A549 (cell line): ENCODE results near the gene BRCA2. TPM values are rescaled to one million over a fixed set of nuclear protein-coding genes. Genes with fewer than 3 reads are reported as not detected.

Experiments
- ATAC-seq, 2 experiments: fragments of 200-7000 bp in 1 of 2; fragments of >200 bp in 1 of 2; cut with Nextera tagmentation in 1 of 2; cut with Tn5 transposase in 1 of 2; 3 replicates each; pipeline versions ENCODE4 v1.8.0 to v1.9.1; 2018 to 2020; ENCODE audit warnings: mild to moderate bottlenecking in 1 of 2, moderate library complexity in 1 of 2
- CTCF ChIA-PET: fragments of 300-600 bp; sonication (Branson Sonifier 250); formaldehyde crosslinking; extraction: SDS; loops from one replicate; lab custom pipeline; 2021; ENCODE audit warnings: antibody characterized with exemption, inconsistent platforms; lab: Yijun Ruan, JAX
- POLR2A ChIA-PET: fragments of 350-600 bp; formaldehyde crosslinking; extraction: SDS; loops from one replicate; lab custom pipeline; 2021; ENCODE audit warnings: antibody characterized with exemption, inconsistent platforms; lab: Yijun Ruan, JAX
- DNase-seq, 2 experiments: peaks; one replicate each; pipeline versions ENCODE4 v3.0.0 to v3.0.0-alpha.2; 2011 to 2016; ENCODE audit warnings: low read depth in 1 of 2, low spot score in 1 of 2
- FAIRE-seq: peaks from 2 replicates; lab custom pipeline; 2011; peaks lifted over from hg19 to GRCh38; lab: Jason Lieb, UNC
- H3K27ac ChIP-seq, 2 experiments: fragments of >200 bp; sonication (Bioruptor Twin); formaldehyde crosslinking; 3 replicates each; pipeline ENCODE4 v1.5.1; 2016 to 2017
- H3K4me1 ChIP-seq: fragments of >200 bp; sonication (Bioruptor Twin); formaldehyde crosslinking; 3 replicates; pipeline ENCODE4 v1.6.1; 2016
- H3K4me2 ChIP-seq: fragments of >200 bp; sonication (Bioruptor Twin); formaldehyde crosslinking; 3 replicates; pipeline ENCODE4 v1.6.1; 2016
- H3K4me3 ChIP-seq: fragments of >200 bp; sonication (Bioruptor Twin); formaldehyde crosslinking; 3 replicates; pipeline ENCODE4 v1.5.1; 2016
- H3K9me3 ChIP-seq: fragments of >200 bp; sonication (Bioruptor Twin); formaldehyde crosslinking; 3 replicates; pipeline ENCODE4 v1.6.1; 2016
- BHLHE40 ChIP-seq: IDR thresholded peaks from 2 replicates; pipeline ENCODE4 v1.6.1; 2012; ENCODE audit warnings: low read depth, low read length, inconsistent platforms
- CEBPB ChIP-seq, 2 experiments: fragments of >200 bp in 1 of 2; sonication (Bioruptor Twin) in 1 of 2; formaldehyde crosslinking in 1 of 2; IDR thresholded peaks; 2 replicates each; pipeline ENCODE4 v1.6.1; 2012 to 2016
- FOSB ChIP-seq: fragments of 250-450 bp; sonication (Bioruptor Pico); IDR thresholded peaks from 2 replicates; pipeline ENCODE4 v1.5.0; 2020; ENCODE audit warnings: mild to moderate bottlenecking, moderate library complexity
- HDAC2 ChIP-seq: fragments of 200-600 bp; sonication (generic); IDR thresholded peaks from 2 replicates; pipeline ENCODE4 v1.6.1; 2016
- HOXA7 ChIP-seq: fragments of 250-450 bp; sonication (Bioruptor Pico); IDR thresholded peaks from 2 replicates; pipeline ENCODE4 v1.5.0; 2020; ENCODE audit warnings: mild to moderate bottlenecking, moderate library complexity
- HOXB13 ChIP-seq: fragments of 250-450 bp; sonication (Bioruptor Pico); IDR thresholded peaks from 2 replicates; pipeline ENCODE4 v1.5.0; 2020; ENCODE audit warnings: low read depth, mild to moderate bottlenecking, moderate library complexity
- HOXB5 ChIP-seq: fragments of 250-450 bp; sonication (Bioruptor Pico); IDR thresholded peaks from 2 replicates; pipeline ENCODE4 v1.5.0; 2020; ENCODE audit warnings: mild to moderate bottlenecking, moderate library complexity
- MAFK ChIP-seq: fragments of 450-650 bp; IDR thresholded peaks from 2 replicates; pipeline ENCODE4 v1.6.1; 2014; ENCODE audit not compliant: partially characterized antibody
- RAD21 ChIP-seq, 2 experiments: fragments of >200 bp in 1 of 2; sonication (Bioruptor Twin) in 1 of 2; formaldehyde crosslinking in 1 of 2; IDR thresholded peaks in 1 of 2; conservative IDR thresholded peaks in 1 of 2; 2 replicates in 1 of 2; 3 replicates in 1 of 2; pipeline ENCODE4 v1.6.1; 2012 to 2018; ENCODE audit warnings: inconsistent platforms in 1 of 2
- RARB ChIP-seq: fragments of 250-450 bp; sonication (Bioruptor Pico); IDR thresholded peaks from 2 replicates; pipeline ENCODE4 v1.8.0; 2021; ENCODE audit warnings: mild to moderate bottlenecking, moderate library complexity
- RCOR1 ChIP-seq: fragments of 150-350 bp; IDR thresholded peaks from 2 replicates; pipeline ENCODE4 v1.6.1; 2014; ENCODE audit warnings: antibody characterized with exemption, low read length, low read depth
- RNF2 ChIP-seq: fragments of 200-600 bp; sonication (generic); IDR thresholded peaks from 2 replicates; pipeline ENCODE4 v1.6.1; 2016; ENCODE audit warnings: low read depth, mild to moderate bottlenecking, antibody characterized with exemption, moderate library complexity, borderline replicate concordance
- SMC3 ChIP-seq: fragments of >200 bp; sonication (Bioruptor Twin); formaldehyde crosslinking; IDR thresholded peaks from 3 replicates; pipeline ENCODE4 v1.6.1; 2018; ENCODE audit warnings: inconsistent platforms
- TFCP2L1 ChIP-seq: fragments of 250-450 bp; sonication (Bioruptor Pico); IDR thresholded peaks from 2 replicates; pipeline ENCODE4 v1.5.0; 2021; ENCODE audit warnings: mild to moderate bottlenecking
- ZNF302 ChIP-seq: fragments of 250-450 bp; sonication (Bioruptor Pico); IDR thresholded peaks from 2 replicates; pipeline ENCODE4 v1.9.0; 2021; ENCODE audit warnings: inconsistent platforms, mild to moderate bottlenecking, moderate library complexity
- ZSCAN20 ChIP-seq: fragments of 250-450 bp; sonication (Bioruptor Pico); IDR thresholded peaks from 2 replicates; pipeline ENCODE4 v1.8.0; 2022; ENCODE audit warnings: mild to moderate bottlenecking, moderate library complexity
- WGBS: methylation state at CpG from one replicate; pipeline ENCODE4 v1.1.6; 2017; ENCODE audit errors: missing lambda C conversion rate; 5-methylcytosine and 5-hydroxymethylcytosine counted together
- polyA plus RNA-seq, 4 experiments: library from polyadenylated mRNA; depleted of rRNA in 3 of 4; stranded (reverse); fragments of >200 nt; fragmentation: RNase III in 1 of 4; extraction: RNeasy Plus Mini Kit Qiagen cat#74134 plus additional on column Dnase treatment in 1 of 4; gene quantifications; 2 replicates in 3 of 4; 3 replicates in 1 of 4; pipeline ENCODE4 v1.2.3, GENCODE V29; 2011 to 2017
- TF ChIP-seq, protein P1 (sequence below): fragments of 150-350 bp; IDR thresholded peaks from 2 replicates; pipeline ENCODE4 v1.6.1; 2014; ENCODE audit warnings: low read depth, mild to moderate bottlenecking, low read length
- TF ChIP-seq, protein P2 (sequence below): IDR thresholded peaks from 2 replicates; pipeline ENCODE4 v1.6.1; 2012
- TF ChIP-seq, protein P3 (sequence below): fragments of >200 bp; sonication (Bioruptor Twin); formaldehyde crosslinking; IDR thresholded peaks from 3 replicates; pipeline ENCODE4 v1.6.1; 2016
- TF ChIP-seq, protein P4 (sequence below): IDR thresholded peaks from 2 replicates; pipeline ENCODE4 v1.6.1; 2012
- TF ChIP-seq, protein P5 (sequence below): fragments of 250-450 bp; sonication (Bioruptor Pico); IDR thresholded peaks from 2 replicates; pipeline ENCODE4 v1.5.0; 2021; ENCODE audit warnings: mild to moderate bottlenecking, moderate library complexity, borderline replicate concordance
- TF ChIP-seq, protein P6 (sequence below): fragments of 450-650 bp; IDR thresholded peaks from 2 replicates; pipeline ENCODE4 v1.6.1; 2014; ENCODE audit warnings: antibody characterized with exemption
- TF ChIP-seq, protein P7 (sequence below): fragments of >200 bp; sonication (Bioruptor Twin); formaldehyde crosslinking; IDR thresholded peaks from 3 replicates; pipeline ENCODE4 v1.5.1; 2016

BRCA2 gene
- polyA plus RNA-seq, 2 of the 4 experiments (the other 2 are of a cell fraction), result 2.6 to 4.6 TPM

DNA sequence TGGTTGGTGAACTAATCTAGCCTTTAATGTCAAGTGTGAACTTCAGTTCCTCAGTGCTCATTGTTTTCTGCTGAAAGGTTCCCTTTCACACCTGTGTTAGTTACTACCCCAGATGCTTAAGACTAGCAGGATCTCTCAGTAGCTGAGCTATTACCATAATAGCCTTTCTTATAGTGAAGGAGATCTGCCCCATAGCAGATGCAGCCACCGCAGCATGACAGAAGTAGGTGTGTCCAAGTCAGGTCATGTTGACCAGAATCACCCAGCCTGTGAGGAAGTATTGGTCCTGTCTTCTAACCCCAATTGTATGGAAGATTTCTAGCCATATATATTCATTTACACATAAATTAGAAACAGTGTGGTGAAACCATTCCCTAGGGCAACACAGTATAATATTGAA lies 37.5 kb upstream of the BRCA2 start:
- H3K4me1 ChIP-seq, result no peaks in the 10 kb centered on the region
- no peak overlapping the region for H3K4me2 ChIP-seq
- no peak for ATAC-seq
- no peak overlapping the region for H3K4me3 ChIP-seq
- 93% methylated on average over 1 of the region's 1 CpG for WGBS
- no peak for DNase-seq
- FAIRE-seq, result no peak
- CTCF ChIA-PET, result no interaction called here
- no peak for TF ChIP-seq HOXA7
- TF ChIP-seq, protein P1, sequence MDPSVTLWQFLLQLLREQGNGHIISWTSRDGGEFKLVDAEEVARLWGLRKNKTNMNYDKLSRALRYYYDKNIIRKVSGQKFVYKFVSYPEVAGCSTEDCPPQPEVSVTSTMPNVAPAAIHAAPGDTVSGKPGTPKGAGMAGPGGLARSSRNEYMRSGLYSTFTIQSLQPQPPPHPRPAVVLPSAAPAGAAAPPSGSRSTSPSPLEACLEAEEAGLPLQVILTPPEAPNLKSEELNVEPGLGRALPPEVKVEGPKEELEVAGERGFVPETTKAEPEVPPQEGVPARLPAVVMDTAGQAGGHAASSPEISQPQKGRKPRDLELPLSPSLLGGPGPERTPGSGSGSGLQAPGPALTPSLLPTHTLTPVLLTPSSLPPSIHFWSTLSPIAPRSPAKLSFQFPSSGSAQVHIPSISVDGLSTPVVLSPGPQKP, result no peak
- TF ChIP-seq HOXB13 (CRISPR knock-in tag), result no peak
- TF ChIP-seq CEBPB (IDR thresholded peaks at IDR 0.05), result no peak
- TF ChIP-seq FOSB (CRISPR knock-in tag), result no peak
- H3K27ac ChIP-seq, result no peak overlapping the region
- POLR2A ChIA-PET, result no interaction called here
- H3K9me3 ChIP-seq, result no peaks in the 10 kb centered on the region

DNA sequence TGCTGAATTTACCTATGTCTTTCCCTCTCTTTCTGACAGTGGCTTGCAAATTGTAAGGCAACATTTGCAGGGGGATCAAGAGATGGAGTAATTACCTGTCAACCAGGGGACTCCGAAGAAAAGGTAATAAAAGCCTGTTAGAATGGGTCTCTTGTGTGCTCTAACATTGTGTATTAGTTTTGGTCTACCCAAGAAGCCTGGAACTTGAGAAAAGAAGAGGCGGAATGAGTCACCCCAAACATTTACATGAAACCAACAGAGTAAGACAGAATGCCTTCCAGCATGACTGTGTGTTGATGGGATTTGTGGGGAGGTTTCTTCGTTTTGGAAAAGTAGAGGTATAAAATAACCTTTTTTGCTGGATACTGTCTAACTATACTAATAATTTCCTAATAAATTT lies 36.9 kb upstream of the BRCA2 start:
- DNase-seq, result no peak
- H3K9me3 ChIP-seq, result no peaks in the 10 kb centered on the region
- TF ChIP-seq ZSCAN20, result no peak
- no peak for TF ChIP-seq ZNF302
- TF ChIP-seq, protein P2, sequence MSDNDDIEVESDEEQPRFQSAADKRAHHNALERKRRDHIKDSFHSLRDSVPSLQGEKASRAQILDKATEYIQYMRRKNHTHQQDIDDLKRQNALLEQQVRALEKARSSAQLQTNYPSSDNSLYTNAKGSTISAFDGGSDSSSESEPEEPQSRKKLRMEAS, result no peak
- no peak for TF ChIP-seq MAFK
- no peak for TF ChIP-seq HOXB5 (CRISPR knock-in tag)
- TF ChIP-seq BHLHE40, result no peak
- TF ChIP-seq, protein P3, sequence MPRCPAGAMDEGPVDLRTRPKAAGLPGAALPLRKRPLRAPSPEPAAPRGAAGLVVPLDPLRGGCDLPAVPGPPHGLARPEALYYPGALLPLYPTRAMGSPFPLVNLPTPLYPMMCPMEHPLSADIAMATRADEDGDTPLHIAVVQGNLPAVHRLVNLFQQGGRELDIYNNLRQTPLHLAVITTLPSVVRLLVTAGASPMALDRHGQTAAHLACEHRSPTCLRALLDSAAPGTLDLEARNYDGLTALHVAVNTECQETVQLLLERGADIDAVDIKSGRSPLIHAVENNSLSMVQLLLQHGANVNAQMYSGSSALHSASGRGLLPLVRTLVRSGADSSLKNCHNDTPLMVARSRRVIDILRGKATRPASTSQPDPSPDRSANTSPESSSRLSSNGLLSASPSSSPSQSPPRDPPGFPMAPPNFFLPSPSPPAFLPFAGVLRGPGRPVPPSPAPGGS, result no peak
- no peak for TF ChIP-seq RARB (CRISPR knock-in tag)
- TF ChIP-seq TFCP2L1 (CRISPR knock-in tag), result no peak
- no peak for TF ChIP-seq RAD21 (conservative IDR thresholded peaks at IDR 0.05 in 1 of 2, IDR thresholded peaks at IDR 0.05 in 1 of 2)
- no peak for TF ChIP-seq RCOR1
- TF ChIP-seq, protein P4, sequence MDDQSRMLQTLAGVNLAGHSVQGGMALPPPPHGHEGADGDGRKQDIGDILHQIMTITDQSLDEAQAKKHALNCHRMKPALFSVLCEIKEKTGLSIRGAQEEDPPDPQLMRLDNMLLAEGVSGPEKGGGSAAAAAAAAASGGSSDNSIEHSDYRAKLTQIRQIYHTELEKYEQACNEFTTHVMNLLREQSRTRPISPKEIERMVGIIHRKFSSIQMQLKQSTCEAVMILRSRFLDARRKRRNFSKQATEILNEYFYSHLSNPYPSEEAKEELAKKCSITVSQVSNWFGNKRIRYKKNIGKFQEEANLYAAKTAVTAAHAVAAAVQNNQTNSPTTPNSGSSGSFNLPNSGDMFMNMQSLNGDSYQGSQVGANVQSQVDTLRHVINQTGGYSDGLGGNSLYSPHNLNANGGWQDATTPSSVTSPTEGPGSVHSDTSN, result no peak
- no peak for TF ChIP-seq SMC3
- TF ChIP-seq, protein P5, sequence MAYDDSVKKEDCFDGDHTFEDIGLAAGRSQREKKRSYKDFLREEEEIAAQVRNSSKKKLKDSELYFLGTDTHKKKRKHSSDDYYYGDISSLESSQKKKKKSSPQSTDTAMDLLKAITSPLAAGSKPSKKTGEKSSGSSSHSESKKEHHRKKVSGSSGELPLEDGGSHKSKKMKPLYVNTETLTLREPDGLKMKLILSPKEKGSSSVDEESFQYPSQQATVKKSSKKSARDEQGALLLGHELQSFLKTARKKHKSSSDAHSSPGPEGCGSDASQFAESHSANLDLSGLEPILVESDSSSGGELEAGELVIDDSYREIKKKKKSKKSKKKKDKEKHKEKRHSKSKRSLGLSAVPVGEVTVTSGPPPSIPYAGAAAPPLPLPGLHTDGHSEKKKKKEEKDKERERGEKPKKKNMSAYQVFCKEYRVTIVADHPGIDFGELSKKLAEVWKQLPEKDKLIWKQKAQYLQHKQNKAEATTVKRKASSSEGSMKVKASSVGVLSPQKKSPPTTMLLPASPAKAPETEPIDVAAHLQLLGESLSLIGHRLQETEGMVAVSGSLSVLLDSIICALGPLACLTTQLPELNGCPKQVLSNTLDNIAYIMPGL (CRISPR knock-in tag), result no peak
- TF ChIP-seq, protein P6, sequence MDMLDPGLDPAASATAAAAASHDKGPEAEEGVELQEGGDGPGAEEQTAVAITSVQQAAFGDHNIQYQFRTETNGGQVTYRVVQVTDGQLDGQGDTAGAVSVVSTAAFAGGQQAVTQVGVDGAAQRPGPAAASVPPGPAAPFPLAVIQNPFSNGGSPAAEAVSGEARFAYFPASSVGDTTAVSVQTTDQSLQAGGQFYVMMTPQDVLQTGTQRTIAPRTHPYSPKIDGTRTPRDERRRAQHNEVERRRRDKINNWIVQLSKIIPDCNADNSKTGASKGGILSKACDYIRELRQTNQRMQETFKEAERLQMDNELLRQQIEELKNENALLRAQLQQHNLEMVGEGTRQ, result no peak
- TF ChIP-seq, protein P7, sequence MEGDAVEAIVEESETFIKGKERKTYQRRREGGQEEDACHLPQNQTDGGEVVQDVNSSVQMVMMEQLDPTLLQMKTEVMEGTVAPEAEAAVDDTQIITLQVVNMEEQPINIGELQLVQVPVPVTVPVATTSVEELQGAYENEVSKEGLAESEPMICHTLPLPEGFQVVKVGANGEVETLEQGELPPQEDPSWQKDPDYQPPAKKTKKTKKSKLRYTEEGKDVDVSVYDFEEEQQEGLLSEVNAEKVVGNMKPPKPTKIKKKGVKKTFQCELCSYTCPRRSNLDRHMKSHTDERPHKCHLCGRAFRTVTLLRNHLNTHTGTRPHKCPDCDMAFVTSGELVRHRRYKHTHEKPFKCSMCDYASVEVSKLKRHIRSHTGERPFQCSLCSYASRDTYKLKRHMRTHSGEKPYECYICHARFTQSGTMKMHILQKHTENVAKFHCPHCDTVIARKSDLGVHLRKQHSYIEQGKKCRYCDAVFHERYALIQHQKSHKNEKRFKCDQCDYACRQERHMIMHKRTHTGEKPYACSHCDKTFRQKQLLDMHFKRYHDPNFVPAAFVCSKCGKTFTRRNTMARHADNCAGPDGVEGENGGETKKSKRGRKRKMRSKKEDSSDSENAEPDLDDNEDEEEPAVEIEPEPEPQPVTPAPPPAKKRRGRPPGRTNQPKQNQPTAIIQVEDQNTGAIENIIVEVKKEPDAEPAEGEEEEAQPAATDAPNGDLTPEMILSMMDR, result no peak
- TF ChIP-seq HDAC2, result no peak
- TF ChIP-seq RNF2, result no peak
- 33% methylated on average over 3 of the region's 3 CpGs for WGBS
- CTCF ChIA-PET, result no interaction called here
- POLR2A ChIA-PET, result no interaction called here
- no peak overlapping the region for H3K4me3 ChIP-seq
- no peak for ATAC-seq
- H3K4me2 ChIP-seq, result no peak overlapping the region
- no peak for FAIRE-seq
- no peaks in the 10 kb centered on the region for H3K4me1 ChIP-seq
- no peak overlapping the region for H3K27ac ChIP-seq
